ENCODE results near the gene USF2. TPM values are rescaled to one million over a fixed set of nuclear protein-coding genes. Genes with fewer than 3 reads are reported as not detected.

The USF2 gene
- total RNA-seq, 1 experiment from 2014 or later, result 123 TPM

DNA sequence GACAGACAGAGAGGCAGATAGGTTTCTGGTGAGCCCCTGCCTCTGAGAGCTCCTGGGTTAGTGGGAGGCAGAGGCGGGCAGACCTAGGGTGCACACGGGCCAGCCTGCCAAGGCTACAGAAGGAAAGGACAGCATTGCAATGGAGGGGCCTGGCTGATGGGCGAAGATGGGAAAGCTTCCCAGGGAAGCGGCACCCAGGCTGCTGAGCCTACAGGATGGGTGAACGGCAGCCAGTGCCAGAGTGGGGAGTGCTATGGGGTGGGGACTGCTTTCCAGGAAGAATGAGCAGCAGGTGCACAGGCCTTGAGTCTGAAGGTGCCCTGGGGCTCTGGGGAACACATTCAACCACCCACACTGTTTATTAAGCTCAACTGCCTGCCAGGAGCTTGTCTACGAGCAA, 22.5 kb downstream of the USF2 start:
- no peak overlapping the region for H2AFZ ChIP-seq (ENCODE audit: low read length)
- no peak overlapping the region for H2BK12ac ChIP-seq (ENCODE audit: insufficient read length, low read depth, low read length)
- no peaks in the 10 kb centered on the region for H3K79me2 ChIP-seq (ENCODE audit: insufficient read depth, low read length)
- no CpG with 5 or more reads among the region's 6 CpGs for WGBS (ENCODE audit: extremely low coverage, insufficient read length, low lambda C conversion rate)
- TF ChIP-seq CTCF (conservative IDR thresholded peaks at IDR 0.05), result no peak
- H3K4me1 Mint-ChIP-seq, result peaks cover 17 to 25% of the 10 kb centered on the region in 2 experiments
- H2BK15ac ChIP-seq (ENCODE audit: low read depth, low read length), result no peak overlapping the region
- H3K23me2 ChIP-seq (ENCODE audit: insufficient read length, low read depth, low read length, poor library complexity, severe bottlenecking), result no peaks in the 10 kb centered on the region
- H3K4me3 Mint-ChIP-seq, result no peak overlapping the region
- H4K8ac ChIP-seq (replicated peaks; ENCODE audit: insufficient read length, low read depth, low read length), result no peak overlapping the region
- no peak overlapping the region; a peak in 1 of 7 replicates for H3K27ac Mint-ChIP-seq
- no peak overlapping the region for H2AK5ac ChIP-seq (ENCODE audit: insufficient read length, low read length)
- H3K14ac ChIP-seq (ENCODE audit: insufficient read depth, low read length), result no peak overlapping the region
- no peaks in the 10 kb centered on the region for H3K9me3 Mint-ChIP-seq
- no peak for DNase-seq
- no peak overlapping the region for H2BK20ac ChIP-seq (ENCODE audit: low read depth, low read length, poor library complexity, severe bottlenecking)
- no peak overlapping the region for H3K4me2 ChIP-seq (ENCODE audit: insufficient read depth, insufficient read length, low read length)
- no peaks in the 10 kb centered on the region for H3K36me3 Mint-ChIP-seq (ENCODE audit: insufficient read depth in 1 of 3, low read depth in 3 of 3)
- H3K23ac ChIP-seq (ENCODE audit: insufficient read length, low read depth, low read length), result no peak overlapping the region
- H3K27me3 Mint-ChIP-seq (ENCODE audit: low read depth), result peaks cover 9% of the 10 kb centered on the region
- no peak overlapping the region for H4K91ac ChIP-seq (ENCODE audit: insufficient read length, low read depth, low read length)
- H3K9me3 ChIP-seq (ENCODE audit: control insufficient read depth, low read depth, low read length), result no peaks in the 10 kb centered on the region
- no peak overlapping the region for H3T11ph ChIP-seq (ENCODE audit: low read length)
- no peak overlapping the region for H3K56ac ChIP-seq (ENCODE audit: insufficient read length, low read depth, low read length)
- no peak overlapping the region for H3K4ac ChIP-seq (ENCODE audit: low read depth, low read length)
- no peaks in the 10 kb centered on the region for H3K79me1 ChIP-seq (ENCODE audit: insufficient read depth, low read depth, low read length, poor library complexity, severe bottlenecking)
- no peak overlapping the region for H3K9ac ChIP-seq (ENCODE audit: extremely low read depth, insufficient read length, low read length)
- no peak overlapping the region for H4K5ac ChIP-seq (ENCODE audit: insufficient read length, low read depth, low read length)
- H3K27ac ChIP-seq (ENCODE audit: insufficient read length, low read depth, low read length), result no peak overlapping the region
- H3K27me3 ChIP-seq (ENCODE audit: insufficient read depth, low read length), result no peaks in the 10 kb centered on the region
- no peaks in the 10 kb centered on the region for H4K20me1 ChIP-seq (ENCODE audit: control insufficient read depth, insufficient read depth, insufficient read length)
- H2BK120ac ChIP-seq (ENCODE audit: low read depth, low read length, poor library complexity, severe bottlenecking), result no peak overlapping the region
- no peak overlapping the region for H3K18ac ChIP-seq (ENCODE audit: insufficient read length, low read depth, low read length)
- H3K4me1 ChIP-seq (ENCODE audit: insufficient read depth, low read length), result no peaks in the 10 kb centered on the region
- H2BK5ac ChIP-seq (ENCODE audit: insufficient read length, low read length), result no peak overlapping the region
